IPS-NIHi11 (cell line): ENCODE data around the gene GRIPAP1.

Experiments used
- DNase-seq: peaks from one replicate; pipeline ENCODE4 v3.0.0; 2012; ENCODE audit warnings: mixed read lengths, low spot score

Gene GRIPAP1

DNA sequence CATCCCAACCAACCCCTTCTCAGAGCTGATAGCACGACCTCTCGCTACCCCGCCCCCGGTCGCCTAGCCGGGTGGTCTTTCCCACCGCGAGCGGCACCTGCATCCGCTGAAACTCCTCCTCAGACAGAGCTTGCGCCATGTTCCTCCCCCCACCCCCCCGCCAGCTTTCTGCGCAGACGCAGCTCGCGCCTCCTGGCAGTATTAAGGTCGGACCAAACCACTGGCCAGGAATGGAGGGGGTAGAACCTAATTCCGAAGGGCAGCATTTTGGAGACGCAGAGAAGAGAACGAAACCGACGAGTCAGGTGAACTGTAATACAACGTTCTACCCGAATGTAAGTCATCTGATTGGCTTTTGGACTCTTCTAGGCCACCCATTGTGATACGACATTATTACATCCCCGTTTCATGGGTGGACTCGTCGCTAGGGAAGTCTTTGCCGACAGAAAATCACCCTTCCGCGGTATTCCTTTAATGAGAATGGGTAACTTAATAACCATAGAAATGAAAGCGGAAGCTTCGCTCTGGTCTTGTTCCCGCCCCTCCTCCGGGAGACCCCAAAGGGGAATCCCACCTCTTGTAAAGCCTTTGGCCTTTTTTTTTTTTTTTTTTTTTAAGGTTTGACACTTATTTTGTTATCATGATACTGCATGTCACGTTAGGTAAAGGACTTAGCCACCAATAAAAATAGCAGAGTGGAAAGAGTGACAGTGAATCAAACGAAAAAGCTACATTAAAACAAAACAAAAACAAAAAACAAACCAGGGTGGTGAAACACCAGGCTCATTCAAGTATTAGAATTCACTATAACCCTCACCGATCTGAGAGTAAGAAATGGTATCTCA is at the start of gene GRIPAP1:
Gene GRIPAP1 (minus strand): TSS at position 174 of the 845 bp plus-strand sequence. CDS start 35 bp downstream, at position 139.
- DNase-seq, result peak; percentile 81

DNA sequence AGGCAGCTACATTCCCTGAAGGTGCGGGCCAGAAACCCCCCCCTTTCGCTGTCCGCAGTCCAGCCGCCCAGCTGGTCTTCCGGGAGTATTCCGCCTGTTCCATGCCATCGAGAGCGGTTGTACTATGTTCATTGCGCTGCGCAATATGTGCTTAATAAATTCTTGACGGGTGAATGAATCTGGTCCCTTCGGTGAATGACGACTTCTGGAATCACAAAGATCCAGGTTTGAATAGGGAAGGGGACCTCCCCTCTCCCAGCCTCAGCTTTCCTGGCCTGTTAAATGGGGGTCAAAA is 41.9 kb upstream of the GRIPAP1 start:
- DNase-seq, result no peak

- peak; percentile 81 for DNase-seq
Measured at GRCh38 chrX:49043220-49043986, 41.3 kb upstream of the GRIPAP1 start, which contains the start of gene TFE3. Gene TFE3 (minus strand): TSS chrX:49043357. CDS start chrX:49043226, 131 bp downstream.

DNA sequence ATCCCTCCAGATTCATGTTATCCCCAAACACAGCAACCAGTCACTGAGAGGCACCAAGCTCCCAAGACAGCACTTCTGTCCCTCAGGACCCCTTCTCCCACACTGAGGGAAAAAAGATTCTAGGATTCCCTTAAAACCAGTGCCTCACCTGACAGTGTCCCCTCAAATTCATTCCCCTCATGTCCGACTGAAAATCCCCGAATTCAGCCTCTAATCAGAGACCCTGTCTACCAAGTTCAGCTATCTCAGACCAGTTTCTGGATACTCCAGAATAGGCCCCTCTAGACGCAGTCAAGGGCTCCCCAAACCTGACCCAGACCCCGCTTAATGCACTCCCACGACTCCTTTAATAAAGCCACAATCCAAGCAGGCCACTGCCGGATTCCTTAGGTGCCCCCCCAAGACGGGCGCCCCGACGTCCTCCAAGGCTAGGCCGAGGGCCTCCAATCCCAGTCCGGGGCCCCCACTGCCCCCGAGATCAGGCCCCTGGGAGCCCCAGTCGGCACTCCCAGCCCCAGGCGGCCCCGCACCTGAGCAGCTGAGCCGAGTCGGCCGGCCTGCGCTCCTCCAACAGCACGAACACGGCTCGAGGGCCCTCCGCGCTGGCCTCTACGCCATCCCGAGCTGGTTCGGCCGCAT is 40.6 kb upstream of the GRIPAP1 start:
- no peak for DNase-seq

- no peak for DNase-seq
Measured at GRCh38 chrX:49041744-49042580, 39.9 kb upstream of the GRIPAP1 start.

GRCh38 chrX:49040376-49040955 is 38.4 kb upstream of the GRIPAP1 start:
- no peak for DNase-seq

GRCh38 chrX:49039598-49040375 is 37.7 kb upstream of the GRIPAP1 start:
- DNase-seq, result peak; percentile 70

- no peak for DNase-seq
Measured at GRCh38 chrX:49037883-49038475, 35.9 kb upstream of the GRIPAP1 start.

DNA sequence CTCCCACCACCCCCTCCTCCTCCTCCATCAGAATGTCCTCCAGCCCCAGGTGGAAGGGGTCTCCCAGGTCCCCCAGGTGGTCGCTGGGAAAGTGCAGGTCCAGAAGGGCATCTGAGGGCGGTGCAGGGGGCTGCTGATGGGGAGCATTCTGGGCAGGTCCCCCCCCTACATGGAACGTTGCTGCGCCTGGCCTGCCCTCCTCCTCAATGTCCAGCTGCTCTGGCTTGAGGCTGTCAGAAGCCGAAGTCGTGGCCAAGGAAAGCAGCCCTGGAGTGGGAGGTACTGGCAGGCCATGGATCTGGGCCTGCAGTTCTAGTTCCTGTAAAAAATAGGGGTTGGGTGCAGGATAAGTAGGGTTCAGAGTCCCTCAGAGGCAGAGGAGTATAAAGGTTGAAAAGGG is 28.2 kb upstream of the GRIPAP1 start:
- DNase-seq, result no peak

GRCh38 chrX:49029876-49030275 is 27.8 kb upstream of the GRIPAP1 start:
- DNase-seq, result peak; percentile 60

DNA sequence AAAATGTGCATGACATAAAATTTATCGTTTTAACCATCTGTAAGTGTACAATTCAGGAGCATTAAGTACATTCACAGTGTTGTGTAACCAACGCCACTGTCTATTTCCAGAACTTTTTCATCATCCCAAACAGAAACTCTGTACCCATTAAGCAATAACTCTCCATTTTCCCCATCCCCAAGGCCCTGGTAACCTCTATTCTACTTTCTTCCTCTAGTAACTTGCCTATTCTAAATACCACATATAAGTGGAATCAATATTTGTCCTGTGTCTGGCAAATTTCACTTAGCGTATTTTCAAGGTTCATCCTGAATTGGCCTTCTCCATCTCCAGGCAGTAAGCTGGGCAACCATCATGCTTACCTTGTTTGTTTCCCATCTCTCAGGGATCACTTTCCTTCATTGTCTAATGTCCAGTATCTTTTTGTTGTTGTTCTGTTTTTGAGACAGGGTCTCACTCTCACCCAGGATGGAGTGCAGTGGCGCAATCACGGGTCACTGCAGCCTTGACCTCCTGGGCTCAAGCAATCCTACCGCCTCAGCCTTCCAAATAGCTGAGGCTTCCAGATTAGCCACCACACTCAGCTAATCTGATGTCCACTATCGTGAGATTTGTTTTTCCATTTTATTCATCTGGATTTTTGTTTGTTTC is 17.7 kb upstream of the GRIPAP1 start:
- no peak for DNase-seq

GRCh38 chrX:49019050-49019449 is 17.0 kb upstream of the GRIPAP1 start:
- DNase-seq, result no peak

- peak; percentile 17 for DNase-seq
Measured at GRCh38 chrX:49003696-49004095, 1.6 kb upstream of the GRIPAP1 start.

DNA sequence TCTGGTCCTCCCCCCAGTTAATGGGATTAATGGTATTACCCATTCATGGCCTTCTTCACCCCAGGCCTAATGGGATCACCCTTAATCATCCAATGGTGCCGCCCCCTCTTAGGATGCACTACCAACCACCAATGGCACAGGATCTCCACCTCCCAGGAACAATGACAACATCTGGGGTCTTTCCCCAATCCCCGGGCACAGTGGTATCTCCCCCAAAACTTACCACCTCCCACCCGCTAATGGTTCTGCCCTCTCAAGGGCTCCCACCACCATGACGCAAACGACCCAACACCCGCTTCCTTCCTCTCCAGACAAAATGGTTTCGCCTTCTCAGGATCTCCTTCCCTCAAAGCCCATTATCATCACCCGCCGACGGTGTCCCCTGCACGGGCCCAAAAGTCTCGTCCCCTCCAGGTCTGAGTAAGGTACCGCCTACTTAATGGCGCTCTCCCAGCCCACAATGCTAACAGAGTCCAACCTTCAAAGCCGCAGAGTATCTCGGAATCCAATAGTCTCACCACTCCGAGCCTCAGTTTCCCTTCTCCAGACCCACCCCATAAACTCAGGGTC is 458 bp downstream of the GRIPAP1 start:
- peak; percentile 63 for DNase-seq

DNA sequence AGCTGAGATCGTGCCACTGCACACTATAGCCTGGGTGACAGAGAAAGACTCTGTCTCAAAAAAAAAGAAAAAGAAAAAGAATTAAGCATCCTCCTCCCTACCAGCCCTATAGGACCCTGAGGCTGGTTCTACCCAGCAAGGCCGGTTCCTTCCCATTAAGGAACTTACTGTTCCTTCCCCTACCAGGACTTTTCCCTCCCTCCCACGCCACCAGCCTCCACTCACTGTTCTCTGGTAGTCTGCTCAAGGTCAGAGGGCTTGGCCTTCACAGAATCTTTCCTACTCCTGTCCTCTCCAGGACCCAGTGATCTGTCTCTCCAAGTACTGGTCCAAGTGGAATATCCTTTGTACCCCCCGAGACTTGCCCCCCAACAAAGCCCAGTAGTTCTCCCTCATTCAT is 1.4 kb downstream of the GRIPAP1 start:
- DNase-seq, result no peak

- DNase-seq, result no peak
Measured at GRCh38 chrX:48999030-48999429, 3.0 kb downstream of the GRIPAP1 start.

- no peak for DNase-seq
Measured at GRCh38 chrX:48998391-48998790, 3.7 kb downstream of the GRIPAP1 start.

GRCh38 chrX:48997865-48998264 is 4.2 kb downstream of the GRIPAP1 start:
- DNase-seq, result no peak

GRCh38 chrX:48997455-48997854 is 4.6 kb downstream of the GRIPAP1 start:
- no peak for DNase-seq
